Liver (tissue), 9 donors: ENCODE results near the gene APOL3. TPM values are rescaled to one million over a fixed set of nuclear protein-coding genes. Genes with fewer than 3 reads are reported as not detected.
A peak's percentile ranks its signal among the peaks of the same experiment; 100 is the strongest.
"Not testable (repeated sequence)": the region's sequence is repeated elsewhere in the genome, so short reads cannot be mapped to it uniquely, and the experiment has no call there.

ENCODE experiments used
- DNase-seq: peaks from one replicate; pipeline ENCODE4 v3.0.0-alpha.2; 2017; ENCODE audit warnings: low spot score
- H3K27ac ChIP-seq, 2 donors: one replicate each; pipeline ENCODE4 v1.7.0; 2013; ENCODE audit warnings: inconsistent platforms in 2 of 2, low read length in 2 of 2, control low read depth in 1 of 2, low read depth in 1 of 2, mild to moderate bottlenecking in 1 of 2
- H3K27me3 ChIP-seq, 4 donors: one replicate each; pipeline versions ENCODE4 v1.6.1 to v1.7.0; 2013; ENCODE audit warnings: low read length in 3 of 4, inconsistent platforms in 1 of 4, mild to moderate bottlenecking in 1 of 4, moderate library complexity in 1 of 4; ENCODE audit not compliant: control insufficient read depth in 4 of 4, insufficient read depth in 4 of 4
- H3K36me3 ChIP-seq, 4 donors: one replicate each; pipeline versions ENCODE4 v1.6.1 to v1.7.0; 2013; ENCODE audit warnings: low read length in 3 of 4, mild to moderate bottlenecking in 3 of 4, low read depth in 1 of 4, moderate library complexity in 1 of 4; ENCODE audit not compliant: control insufficient read depth in 4 of 4, insufficient read depth in 3 of 4
- H3K4me1 ChIP-seq, 4 donors: one replicate each; pipeline versions ENCODE4 v1.6.1 to v1.7.0; 2013; ENCODE audit warnings: low read length in 3 of 4, mild to moderate bottlenecking in 3 of 4, moderate library complexity in 1 of 4; ENCODE audit not compliant: control insufficient read depth in 4 of 4, insufficient read depth in 4 of 4
- H3K4me3 ChIP-seq, 3 donors: one replicate each; pipeline versions ENCODE4 v1.6.1 to v1.7.0; 2013; ENCODE audit warnings: low read length in 3 of 3, control low read depth in 1 of 3, low read depth in 1 of 3, mild to moderate bottlenecking in 1 of 3
- H3K9ac ChIP-seq, 2 donors: one replicate each; pipeline ENCODE4 v1.7.0; 2013; ENCODE audit warnings: low read length in 2 of 2, mild to moderate bottlenecking in 2 of 2, moderate library complexity in 2 of 2, control low read depth in 1 of 2, low read depth in 1 of 2
- H3K9me3 ChIP-seq, 4 donors: one replicate each; pipeline versions ENCODE4 v1.6.1 to v1.7.0; 2013; ENCODE audit warnings: low read length in 3 of 4; ENCODE audit not compliant: control insufficient read depth in 4 of 4
- FOXA1 ChIP-seq: IDR thresholded peaks from 2 replicates; pipeline ENCODE4 v1.6.1; 2016; ENCODE audit warnings: antibody characterized with exemption
- FOXA2 ChIP-seq: IDR thresholded peaks from 2 replicates; pipeline ENCODE4 v1.6.1; 2016; ENCODE audit warnings: antibody characterized with exemption
- GABPA ChIP-seq, 2 donors: IDR thresholded peaks in 1 of 2; conservative IDR thresholded peaks in 1 of 2; 2 replicates each; pipeline ENCODE4 v1.6.1; 2016; ENCODE audit warnings: antibody characterized with exemption in 2 of 2, mild to moderate bottlenecking in 1 of 2, moderate library complexity in 1 of 2
- HNF4A ChIP-seq, 2 donors: conservative IDR thresholded peaks; 2 replicates each; pipeline ENCODE4 v1.6.1; 2016; ENCODE audit warnings: antibody characterized with exemption in 2 of 2, mild to moderate bottlenecking in 2 of 2
- HNF4G ChIP-seq: IDR thresholded peaks from 2 replicates; pipeline ENCODE4 v1.6.1; 2016; ENCODE audit warnings: antibody characterized with exemption
- JUND ChIP-seq, 2 donors: IDR thresholded peaks; 2 replicates each; pipeline ENCODE4 v1.6.1; 2016; ENCODE audit warnings: antibody characterized with exemption in 2 of 2
- NR2F2 ChIP-seq: IDR thresholded peaks from 2 replicates; pipeline ENCODE4 v1.6.1; 2016; ENCODE audit warnings: antibody characterized with exemption
- RAD21 ChIP-seq, 2 donors: IDR thresholded peaks; 2 replicates each; pipeline ENCODE4 v1.6.1; 2016; ENCODE audit warnings: antibody characterized with exemption in 2 of 2, mild to moderate bottlenecking in 2 of 2
- RXRA ChIP-seq, 2 donors: IDR thresholded peaks; 2 replicates each; pipeline ENCODE4 v1.6.1; 2017 to 2018; ENCODE audit warnings: antibody characterized with exemption in 2 of 2, mild to moderate bottlenecking in 1 of 2
- SP1 ChIP-seq: IDR thresholded peaks from 2 replicates; pipeline ENCODE4 v1.6.1; 2018; ENCODE audit warnings: antibody characterized with exemption, mild to moderate bottlenecking
- YY1 ChIP-seq: IDR thresholded peaks from 2 replicates; pipeline ENCODE4 v1.6.1; 2016; ENCODE audit warnings: antibody characterized with exemption, mild to moderate bottlenecking
- WGBS: extraction: QIAGEN DNeasy Blood & Tissue Kit; methylation state at CpG from one replicate; pipeline ENCODE4 v1.1.7; 2013; 5-methylcytosine and 5-hydroxymethylcytosine counted together
- polyA plus RNA-seq, 2 donors: library from polyadenylated mRNA; stranded (reverse) in 1 of 2; unstranded in 1 of 2; fragments of 200-250 nt in 1 of 2; fragments of >200 nt in 1 of 2; fragmentation: Nextera tagmentation in 1 of 2; extraction: Ambion mirVana in 1 of 2; gene quantifications; one replicate each; pipeline versions ENCODE4 v1.2.1 to v1.2.3, GENCODE V29; 2013 to 2015
- total RNA-seq, 2 donors: library from RNA; depleted of rRNA; stranded (reverse); fragments of >200 nt; gene quantifications; one replicate each; pipeline ENCODE4 v1.2.3, GENCODE V29; 2014
- TF ChIP-seq, protein P1 (sequence below): fragments of 150-350 bp; IDR thresholded peaks from 2 replicates; pipeline ENCODE4 v1.5.1; 2017; ENCODE audit warnings: improper control_type of control experiment, low read depth, low read length; ENCODE audit not compliant: missing input control
- TF ChIP-seq, protein P2 (sequence below): IDR thresholded peaks from 2 replicates; pipeline ENCODE4 v1.6.1; 2016; ENCODE audit warnings: antibody characterized with exemption
- TF ChIP-seq, protein P3 (sequence below): IDR thresholded peaks from 2 replicates; pipeline ENCODE4 v1.6.1; 2016; ENCODE audit warnings: antibody characterized with exemption, mild to moderate bottlenecking
- TF ChIP-seq, protein P4 (sequence below): IDR thresholded peaks from 2 replicates; pipeline ENCODE4 v1.6.1; 2016; ENCODE audit warnings: antibody characterized with exemption
- donor health status: healthy.
- donor health status: healthy.
- donor health status: healthy.
- donor health status: healthy.
- donor health status: healthy.

Gene APOL3
- total and polyA plus RNA-seq, 4 donors, result 7.2 to 34.5 (median 11.8) TPM

DNA sequence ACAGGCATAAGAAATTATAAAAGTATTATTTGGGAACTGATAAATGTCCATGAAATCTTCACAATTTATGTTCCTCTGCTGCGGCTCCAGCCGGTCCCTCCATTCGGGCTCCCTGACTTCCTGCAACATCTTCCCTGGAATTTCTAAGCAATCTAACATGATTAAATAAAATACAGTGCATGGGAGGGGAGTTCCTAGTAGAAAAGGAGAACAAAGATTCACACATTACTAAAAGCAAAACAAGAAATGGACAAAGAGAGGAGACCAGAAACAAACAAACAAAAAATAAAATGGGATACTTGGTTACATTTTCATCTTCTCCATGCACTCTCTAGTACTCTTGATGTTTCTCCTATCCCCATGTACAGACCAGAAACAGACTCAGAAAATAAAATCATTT lies 49.7 kb upstream of the APOL3 start:
- Histone ChIP-seq H3K4me1 (peaks cover 3 to 31% (median 24%) of the 10 kb centered on the region in 4 donors), H3K27me3 (no peaks in the 10 kb centered on the region), H3K9ac (no peak overlapping the region), H3K9me3 (no peaks in the 10 kb centered on the region), H3K4me3 (no peak overlapping the region), H3K36me3 (no peaks in the 10 kb centered on the region), H3K27ac (no peak overlapping the region)
- TF ChIP-seq GABPA (IDR thresholded peaks at IDR 0.05 in 1 of 2, conservative IDR thresholded peaks at IDR 0.05 in 1 of 2) (no peak), JUND (IDR thresholded peaks at IDR 0.05) (no peak), YY1 (no peak), HNF4G (no peak), HNF4A (conservative IDR thresholded peaks at IDR 0.05) (no peak), NR2F2 (no peak), FOXA2 (no peak), RXRA (IDR thresholded peaks at IDR 0.05) (no peak)
- TF ChIP-seq, protein P1, sequence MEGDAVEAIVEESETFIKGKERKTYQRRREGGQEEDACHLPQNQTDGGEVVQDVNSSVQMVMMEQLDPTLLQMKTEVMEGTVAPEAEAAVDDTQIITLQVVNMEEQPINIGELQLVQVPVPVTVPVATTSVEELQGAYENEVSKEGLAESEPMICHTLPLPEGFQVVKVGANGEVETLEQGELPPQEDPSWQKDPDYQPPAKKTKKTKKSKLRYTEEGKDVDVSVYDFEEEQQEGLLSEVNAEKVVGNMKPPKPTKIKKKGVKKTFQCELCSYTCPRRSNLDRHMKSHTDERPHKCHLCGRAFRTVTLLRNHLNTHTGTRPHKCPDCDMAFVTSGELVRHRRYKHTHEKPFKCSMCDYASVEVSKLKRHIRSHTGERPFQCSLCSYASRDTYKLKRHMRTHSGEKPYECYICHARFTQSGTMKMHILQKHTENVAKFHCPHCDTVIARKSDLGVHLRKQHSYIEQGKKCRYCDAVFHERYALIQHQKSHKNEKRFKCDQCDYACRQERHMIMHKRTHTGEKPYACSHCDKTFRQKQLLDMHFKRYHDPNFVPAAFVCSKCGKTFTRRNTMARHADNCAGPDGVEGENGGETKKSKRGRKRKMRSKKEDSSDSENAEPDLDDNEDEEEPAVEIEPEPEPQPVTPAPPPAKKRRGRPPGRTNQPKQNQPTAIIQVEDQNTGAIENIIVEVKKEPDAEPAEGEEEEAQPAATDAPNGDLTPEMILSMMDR, result no peak
- DNase-seq, result no peak
- 75% methylated on average over 3 of the region's 3 CpGs for WGBS

DNA sequence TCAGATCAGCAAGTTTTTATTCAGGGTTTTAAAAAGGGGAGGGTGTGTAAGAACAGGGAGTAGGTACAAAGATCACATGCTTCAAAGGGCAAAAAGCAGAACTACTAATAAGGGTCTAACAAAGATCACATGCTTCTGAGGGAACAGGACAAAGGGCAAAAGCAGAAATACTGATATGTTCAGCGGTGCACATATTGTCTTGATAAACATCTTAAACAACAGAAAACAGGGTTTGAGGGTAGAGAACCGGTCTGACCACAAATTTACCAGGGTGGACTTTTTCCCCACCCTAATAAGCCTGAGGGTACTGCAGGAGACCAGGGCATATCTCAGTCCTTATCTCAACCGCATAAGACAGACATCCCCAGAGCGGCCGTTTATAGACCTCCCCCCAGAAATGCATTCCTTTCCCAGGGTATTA lies 48.9 kb upstream of the APOL3 start:
- not testable (repeated sequence) for DNase-seq, H3K36me3 ChIP-seq, H3K27me3 ChIP-seq, H3K4me3 ChIP-seq, H3K9me3 ChIP-seq, H3K9ac ChIP-seq
- peaks cover 3 to 31% (median 24%) of the 10 kb centered on the region in 4 donors for H3K4me1 ChIP-seq
- peak overlapping the region in 1 of 2 donors; percentile 31 for H3K27ac ChIP-seq
- TF ChIP-seq SP1 (peak; percentile 29), HNF4A (conservative IDR thresholded peaks at IDR 0.05) (peak; percentile 76 to 80), RXRA (IDR thresholded peaks at IDR 0.05) (peak in 1 of 2 donors; percentile 53)
- TF ChIP-seq, protein P2, sequence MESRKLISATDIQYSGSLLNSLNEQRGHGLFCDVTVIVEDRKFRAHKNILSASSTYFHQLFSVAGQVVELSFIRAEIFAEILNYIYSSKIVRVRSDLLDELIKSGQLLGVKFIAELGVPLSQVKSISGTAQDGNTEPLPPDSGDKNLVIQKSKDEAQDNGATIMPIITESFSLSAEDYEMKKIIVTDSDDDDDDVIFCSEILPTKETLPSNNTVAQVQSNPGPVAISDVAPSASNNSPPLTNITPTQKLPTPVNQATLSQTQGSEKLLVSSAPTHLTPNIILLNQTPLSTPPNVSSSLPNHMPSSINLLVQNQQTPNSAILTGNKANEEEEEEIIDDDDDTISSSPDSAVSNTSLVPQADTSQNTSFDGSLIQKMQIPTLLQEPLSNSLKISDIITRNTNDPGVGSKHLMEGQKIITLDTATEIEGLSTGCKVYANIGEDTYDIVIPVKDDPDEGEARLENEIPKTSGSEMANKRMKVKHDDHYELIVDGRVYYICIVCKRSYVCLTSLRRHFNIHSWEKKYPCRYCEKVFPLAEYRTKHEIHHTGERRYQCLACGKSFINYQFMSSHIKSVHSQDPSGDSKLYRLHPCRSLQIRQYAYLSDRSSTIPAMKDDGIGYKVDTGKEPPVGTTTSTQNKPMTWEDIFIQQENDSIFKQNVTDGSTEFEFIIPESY, result peak; percentile 11
- 58% methylated on average over 5 of the region's 5 CpGs for WGBS

DNA sequence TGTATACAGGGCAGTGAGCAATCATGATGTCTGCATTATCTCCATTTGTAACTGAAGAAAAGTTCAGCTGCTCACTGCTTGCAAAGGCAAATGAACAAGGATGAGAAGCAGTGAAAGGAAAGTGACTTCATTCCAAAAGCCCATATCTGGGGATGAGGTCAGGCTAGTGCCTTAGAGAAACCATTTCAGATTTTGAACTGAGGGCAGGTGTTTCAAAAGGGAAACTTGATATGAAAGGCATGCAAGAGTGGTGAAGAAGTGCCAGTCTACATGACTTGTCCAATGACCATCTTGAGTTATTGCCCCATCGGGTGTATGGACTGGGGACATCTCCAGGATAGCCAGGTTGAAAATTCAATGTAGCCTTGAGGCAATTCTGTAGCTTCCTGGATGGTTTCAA lies 48.4 kb upstream of the APOL3 start:
- 94% methylated on average over 1 of the region's 1 CpG for WGBS
- H3K27me3 ChIP-seq, result no peaks in the 10 kb centered on the region
- no peaks in the 10 kb centered on the region for H3K9me3 ChIP-seq
- peak overlapping the region in 1 of 2 donors; percentile 31 for H3K27ac ChIP-seq
- no peak overlapping the region for H3K4me3 ChIP-seq
- DNase-seq, result no peak
- H3K36me3 ChIP-seq, result no peaks in the 10 kb centered on the region
- H3K9ac ChIP-seq, result no peak overlapping the region
- peaks cover 3 to 29% (median 23%) of the 10 kb centered on the region in 4 donors for H3K4me1 ChIP-seq
- TF ChIP-seq, protein P2, result no peak
- TF ChIP-seq FOXA2 (no peak), FOXA1 (no peak), NR2F2 (no peak), HNF4A (conservative IDR thresholded peaks at IDR 0.05) (no peak), GABPA (IDR thresholded peaks at IDR 0.05 in 1 of 2, conservative IDR thresholded peaks at IDR 0.05 in 1 of 2) (no peak), RXRA (IDR thresholded peaks at IDR 0.05) (no peak), RAD21 (IDR thresholded peaks at IDR 0.05) (no peak), JUND (IDR thresholded peaks at IDR 0.05) (no peak), YY1 (no peak)
- TF ChIP-seq, protein P1, result no peak
- TF ChIP-seq, protein P3, sequence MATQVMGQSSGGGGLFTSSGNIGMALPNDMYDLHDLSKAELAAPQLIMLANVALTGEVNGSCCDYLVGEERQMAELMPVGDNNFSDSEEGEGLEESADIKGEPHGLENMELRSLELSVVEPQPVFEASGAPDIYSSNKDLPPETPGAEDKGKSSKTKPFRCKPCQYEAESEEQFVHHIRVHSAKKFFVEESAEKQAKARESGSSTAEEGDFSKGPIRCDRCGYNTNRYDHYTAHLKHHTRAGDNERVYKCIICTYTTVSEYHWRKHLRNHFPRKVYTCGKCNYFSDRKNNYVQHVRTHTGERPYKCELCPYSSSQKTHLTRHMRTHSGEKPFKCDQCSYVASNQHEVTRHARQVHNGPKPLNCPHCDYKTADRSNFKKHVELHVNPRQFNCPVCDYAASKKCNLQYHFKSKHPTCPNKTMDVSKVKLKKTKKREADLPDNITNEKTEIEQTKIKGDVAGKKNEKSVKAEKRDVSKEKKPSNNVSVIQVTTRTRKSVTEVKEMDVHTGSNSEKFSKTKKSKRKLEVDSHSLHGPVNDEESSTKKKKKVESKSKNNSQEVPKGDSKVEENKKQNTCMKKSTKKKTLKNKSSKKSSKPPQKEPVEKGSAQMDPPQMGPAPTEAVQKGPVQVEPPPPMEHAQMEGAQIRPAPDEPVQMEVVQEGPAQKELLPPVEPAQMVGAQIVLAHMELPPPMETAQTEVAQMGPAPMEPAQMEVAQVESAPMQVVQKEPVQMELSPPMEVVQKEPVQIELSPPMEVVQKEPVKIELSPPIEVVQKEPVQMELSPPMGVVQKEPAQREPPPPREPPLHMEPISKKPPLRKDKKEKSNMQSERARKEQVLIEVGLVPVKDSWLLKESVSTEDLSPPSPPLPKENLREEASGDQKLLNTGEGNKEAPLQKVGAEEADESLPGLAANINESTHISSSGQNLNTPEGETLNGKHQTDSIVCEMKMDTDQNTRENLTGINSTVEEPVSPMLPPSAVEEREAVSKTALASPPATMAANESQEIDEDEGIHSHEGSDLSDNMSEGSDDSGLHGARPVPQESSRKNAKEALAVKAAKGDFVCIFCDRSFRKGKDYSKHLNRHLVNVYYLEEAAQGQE, result no peak
- TF ChIP-seq, protein P4, sequence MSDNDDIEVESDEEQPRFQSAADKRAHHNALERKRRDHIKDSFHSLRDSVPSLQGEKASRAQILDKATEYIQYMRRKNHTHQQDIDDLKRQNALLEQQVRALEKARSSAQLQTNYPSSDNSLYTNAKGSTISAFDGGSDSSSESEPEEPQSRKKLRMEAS, result no peak
